Peyer's patch (tissue), 4 donors: ENCODE data around the gene RBM19.

Source experiments
- CTCF ChIP-seq, 6 experiments: fragments of 450-650 bp in 4 of 6; fragments of 200-600 bp in 2 of 6; sonication (generic) in 1 of 6; IDR thresholded peaks; one replicate each; pipeline ENCODE4 v1.5.1; 2017 to 2019; ENCODE audit warnings: antibody characterized with exemption in 6 of 6, mild to moderate bottlenecking in 3 of 6, moderate library complexity in 1 of 6
- POLR2A ChIP-seq, 2 donors: fragments of 450-650 bp; IDR thresholded peaks; one replicate each; pipeline ENCODE4 v1.5.1; 2017; ENCODE audit warnings: antibody characterized with exemption in 2 of 2, mild to moderate bottlenecking in 2 of 2, moderate library complexity in 2 of 2

- TF ChIP-seq CTCF (IDR thresholded peaks at IDR 0.05) (no peak), POLR2A (IDR thresholded peaks at IDR 0.05) (no peak)
Measured at GRCh38 chr12:113934060-113934814, 31.9 kb downstream of the RBM19 start.
